ENCODE results near the gene STOML2.
"Not testable (repeated sequence)": the region's sequence is repeated elsewhere in the genome, so short reads cannot be mapped to it uniquely, and the experiment has no call there.

The STOML2 gene

GRCh38 chr9:35102769-35103659 is at the start of gene STOML2:
TSS of gene STOML2 (minus strand) at chr9:35103131. CDS start at chr9:35103094, 37 bp downstream.
- peak; percentile 59 for FAIRE-seq
- peak; percentile 87 for DNase-seq (ENCODE audit: low spot score)

GRCh38 chr9:35147941-35148563 is 45.1 kb upstream of the STOML2 start:
- FAIRE-seq; DNase-seq (ENCODE audit: low spot score): not testable (repeated sequence)

GRCh38 chr9:35142037-35142436 is 39.1 kb upstream of the STOML2 start:
- FAIRE-seq (no peak), DNase-seq (ENCODE audit: low spot score) (no peak)

- DNase-seq (ENCODE audit: low spot score), result no peak
- no peak for FAIRE-seq
Measured at GRCh38 chr9:35140093-35140492, 37.2 kb upstream of the STOML2 start.

GRCh38 chr9:35136866-35137265 is 33.9 kb upstream of the STOML2 start:
- DNase-seq (ENCODE audit: low spot score) (no peak), FAIRE-seq (no peak)

- FAIRE-seq (no peak), DNase-seq (ENCODE audit: low spot score) (no peak)
Measured at GRCh38 chr9:35135988-35136387, 33.1 kb upstream of the STOML2 start.

- FAIRE-seq, result no peak
- no peak for DNase-seq (ENCODE audit: low spot score)
Measured at GRCh38 chr9:35134920-35135319, 32.0 kb upstream of the STOML2 start.

GRCh38 chr9:35116898-35117551 is 14.1 kb upstream of the STOML2 start:
- peak; percentile 73 for DNase-seq (ENCODE audit: low spot score)
- FAIRE-seq, result peak; percentile 21

- DNase-seq (ENCODE audit: low spot score) (no peak), FAIRE-seq (no peak)
Measured at GRCh38 chr9:35116539-35116897, 13.6 kb upstream of the STOML2 start.

DNA sequence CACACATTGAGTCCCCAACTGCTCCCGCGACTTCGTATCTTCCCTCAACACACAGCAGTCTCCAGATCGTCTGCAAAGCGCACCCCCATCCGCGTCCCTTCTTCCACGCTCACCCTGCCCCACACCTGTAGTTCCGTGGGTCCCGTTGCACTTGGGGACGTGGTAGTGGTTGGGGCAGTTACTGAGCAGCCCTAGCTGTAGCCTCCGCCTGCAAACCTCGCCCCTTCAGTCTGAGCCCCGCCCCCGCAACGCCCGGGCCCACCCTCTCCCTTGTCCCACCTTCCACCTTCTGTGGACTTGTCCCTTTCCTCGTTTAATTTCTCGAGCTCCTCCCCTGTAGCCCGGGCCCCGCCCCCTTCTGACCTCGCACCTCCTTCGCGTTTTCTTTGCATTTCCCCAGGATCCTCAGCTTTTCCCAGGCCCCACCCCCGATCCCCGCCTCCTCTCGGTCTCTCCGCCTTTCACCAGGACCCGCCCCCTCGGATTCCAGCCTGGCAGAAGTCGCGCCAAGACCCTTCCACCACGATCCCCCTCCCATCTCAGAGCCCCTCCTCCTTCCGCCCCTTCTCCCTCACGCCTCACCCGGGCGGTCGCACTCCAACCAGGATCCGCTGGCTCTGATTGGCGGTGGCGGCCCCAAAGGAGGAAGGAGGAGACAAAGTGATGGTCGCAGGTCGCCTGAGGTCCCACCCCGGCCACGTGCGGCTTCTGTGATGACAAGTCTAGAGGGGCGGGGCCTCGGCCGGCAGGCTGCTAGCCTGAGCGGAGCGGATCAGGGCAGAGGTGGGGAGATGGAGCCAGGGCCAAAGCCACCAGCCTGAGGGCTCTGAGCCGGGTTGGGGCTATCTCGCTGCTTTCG is 13.0 kb upstream of the STOML2 start, which contains the start of gene ATOSB:
Gene ATOSB, minus strand, starts transcription at position 183 of the 859 bp plus-strand sequence. CDS start 7,588 bp downstream, outside the sequence.
- DNase-seq (ENCODE audit: low spot score), result peak; percentile 81
- FAIRE-seq, result peak; percentile 70

DNA sequence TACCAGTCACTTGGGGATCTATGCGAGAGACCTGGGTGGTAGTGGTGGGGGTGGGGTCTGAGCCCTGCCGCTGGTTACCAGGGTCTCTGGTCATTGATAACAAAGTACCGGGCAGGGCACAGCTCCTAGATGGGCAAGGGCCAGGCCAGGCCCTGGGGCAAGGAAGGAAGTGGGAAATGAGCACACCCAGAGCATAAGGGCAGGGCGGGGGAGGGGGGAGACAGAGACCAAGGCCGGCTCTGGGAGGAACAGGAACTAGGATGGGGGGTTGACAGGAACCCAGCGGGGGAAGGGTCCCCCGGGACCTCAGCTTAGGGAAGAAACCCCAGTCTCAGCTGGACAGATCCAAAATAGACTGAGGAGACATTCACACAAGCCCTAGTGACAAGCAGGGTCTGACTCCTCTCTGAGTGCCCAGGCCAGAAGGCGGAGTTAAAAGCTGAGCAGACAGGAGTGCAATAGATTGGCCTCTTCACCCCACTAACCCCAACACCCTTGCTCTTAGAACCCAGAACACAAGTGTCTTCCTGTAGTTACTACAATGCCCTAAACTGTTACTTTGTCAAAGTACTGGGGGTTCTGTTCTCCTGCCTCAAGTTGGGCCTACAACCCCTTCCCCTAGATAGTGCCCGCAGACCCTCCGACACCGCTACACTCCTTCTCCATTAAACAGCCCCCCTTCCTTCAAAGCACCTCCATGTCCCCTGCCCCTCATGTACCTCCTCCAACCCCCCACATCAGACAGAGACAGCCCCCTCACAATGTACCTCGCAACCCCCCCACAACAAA is 12.1 kb upstream of the STOML2 start:
- FAIRE-seq, result no peak
- peak; percentile 10 for DNase-seq (ENCODE audit: low spot score)

GRCh38 chr9:35114113-35114839 is 11.3 kb upstream of the STOML2 start:
- FAIRE-seq (no peak), DNase-seq (ENCODE audit: low spot score) (peak; percentile 54)

DNA sequence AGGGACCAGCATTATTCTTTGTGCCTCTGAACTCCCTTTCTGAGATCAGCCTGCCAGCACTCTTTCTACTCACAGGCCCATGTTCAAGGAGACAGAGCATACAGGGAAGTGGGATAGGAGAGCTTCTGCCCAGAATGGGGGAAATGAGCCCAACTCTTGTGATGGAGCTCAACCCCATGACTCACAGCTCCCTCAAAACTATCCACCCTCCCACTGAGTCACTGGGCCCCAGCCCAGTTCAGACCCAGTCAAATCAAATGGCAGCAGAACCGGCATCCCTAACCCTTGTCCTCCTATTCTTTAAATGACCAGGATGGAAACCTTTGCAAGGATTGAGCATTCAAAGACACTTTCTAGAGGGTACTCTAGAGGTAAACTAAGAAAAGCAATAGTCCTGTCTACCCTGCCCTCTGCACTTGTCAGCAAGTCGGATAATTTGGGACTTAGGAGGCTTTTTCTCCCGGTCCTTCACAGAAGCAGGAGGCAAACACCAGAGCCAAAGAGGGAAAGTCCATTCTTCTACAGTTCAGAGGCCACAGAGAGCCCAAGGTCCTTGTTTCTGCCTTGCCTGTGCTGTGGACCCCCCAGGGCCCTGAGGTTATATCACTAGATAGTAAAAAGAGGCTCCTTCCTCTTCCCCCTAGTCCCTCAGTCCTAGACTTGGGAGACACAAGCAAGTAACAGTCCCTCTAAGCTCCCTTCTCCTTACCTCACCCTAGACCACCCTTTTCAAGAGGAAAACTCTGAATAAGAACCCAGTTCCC is 9.5 kb upstream of the STOML2 start:
- FAIRE-seq, result no peak
- DNase-seq (ENCODE audit: low spot score), result no peak

GRCh38 chr9:35111001-35111933 is 8.3 kb upstream of the STOML2 start:
- DNase-seq (ENCODE audit: low spot score) (peak; percentile 92), FAIRE-seq (no peak)

DNA sequence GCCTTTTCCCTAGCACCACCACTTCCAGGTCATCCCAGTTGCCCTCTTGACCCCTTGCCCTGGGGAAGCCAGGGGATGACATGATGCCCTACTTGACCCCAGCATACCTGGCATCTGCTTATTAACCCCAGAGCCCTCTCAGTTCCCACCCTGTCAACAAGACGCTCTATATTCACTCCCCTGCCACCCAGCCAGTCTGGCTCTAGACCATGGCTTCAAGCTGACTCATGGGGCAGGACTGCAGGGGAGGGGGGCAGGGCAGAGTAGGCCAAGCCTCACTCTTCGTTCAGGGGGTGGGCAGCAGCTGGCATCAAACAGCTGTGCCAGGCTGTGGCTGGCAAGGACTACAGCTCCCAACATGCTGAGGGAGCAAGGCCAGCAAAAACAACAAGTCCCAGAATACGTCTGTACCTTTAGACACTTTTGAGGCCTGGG is 7.4 kb upstream of the STOML2 start:
- FAIRE-seq (no peak), DNase-seq (ENCODE audit: low spot score) (peak; percentile 44)

- FAIRE-seq, result no peak
- DNase-seq (ENCODE audit: low spot score), result no peak
Measured at GRCh38 chr9:35108946-35109575, 6.1 kb upstream of the STOML2 start.

DNA sequence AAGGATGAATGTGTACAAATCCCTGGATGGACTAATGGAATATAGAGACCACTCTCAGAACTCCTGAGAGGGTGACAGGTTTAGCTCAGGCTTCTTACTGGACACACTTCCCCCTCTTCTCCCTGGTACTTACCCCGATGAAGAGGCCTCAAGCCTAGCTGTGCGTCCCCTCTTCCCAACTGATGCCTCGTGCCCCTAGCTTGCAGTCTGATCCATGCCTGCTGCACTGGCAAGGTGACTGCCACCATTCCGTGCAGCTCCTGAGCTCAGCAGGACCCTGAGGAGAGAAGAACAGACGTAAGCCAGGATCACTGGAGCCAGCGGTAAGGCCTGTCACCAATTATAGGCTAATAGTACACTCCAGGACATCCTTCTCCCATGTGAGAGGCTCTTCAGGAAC is 5.5 kb upstream of the STOML2 start:
- DNase-seq (ENCODE audit: low spot score), result no peak
- no peak for FAIRE-seq

Measured in RCC 7860 (cell line).